ENCODE data around the gene CEP68.
"Not testable (repeated sequence)": the region's sequence is repeated elsewhere in the genome, so short reads cannot be mapped to it uniquely, and the experiment has no call there.

Gene CEP68

DNA sequence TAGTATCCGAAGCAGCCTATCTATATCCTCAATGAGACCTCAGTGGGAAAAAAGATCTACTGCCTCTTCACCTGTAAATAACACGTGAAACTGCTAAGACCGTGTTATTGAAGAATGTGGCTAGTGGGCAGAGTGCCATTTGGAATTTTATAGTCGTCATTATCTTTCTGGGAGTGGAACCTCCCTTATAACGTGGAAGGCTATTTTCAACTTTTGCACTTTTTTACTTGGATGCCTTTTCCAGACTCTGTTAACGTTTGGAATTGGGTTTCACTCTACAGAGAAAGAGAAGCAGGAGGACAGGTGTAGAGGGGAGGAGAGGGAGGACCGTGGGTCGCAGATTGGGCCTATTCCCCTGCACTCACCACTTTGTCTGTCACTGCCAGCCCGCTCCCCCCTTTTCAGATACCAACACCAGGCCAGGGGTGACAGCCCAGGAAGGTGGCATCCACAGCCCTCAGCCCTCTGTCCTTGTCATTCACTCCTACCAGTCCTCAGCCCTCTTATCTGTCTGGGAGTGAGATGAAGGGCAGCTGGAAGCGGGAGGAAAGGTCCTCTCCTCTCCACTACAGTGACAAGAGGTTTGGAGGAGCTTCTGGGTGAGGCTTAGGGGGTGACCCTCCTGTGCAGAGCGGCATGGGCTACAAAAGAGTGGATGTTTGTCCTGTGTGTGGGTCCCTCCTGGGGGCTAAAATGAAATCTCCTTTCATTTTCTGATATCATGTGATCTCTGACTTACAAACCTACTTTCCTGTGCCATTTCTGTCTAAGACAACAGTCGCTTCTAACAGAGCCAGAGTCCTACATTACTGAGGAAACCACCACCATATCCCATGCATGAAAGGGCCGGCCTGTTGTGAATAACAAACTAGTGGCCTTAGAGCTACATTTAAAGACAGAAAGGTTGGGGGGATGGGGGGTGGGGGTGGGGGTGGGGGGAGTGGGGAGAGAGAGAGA lies 23.9 kb upstream of the CEP68 start:
- DNase-seq, result no peak

- DNase-seq, result no peak
Observed at GRCh38 chr2:65033178-65033577, 23.0 kb upstream of the CEP68 start.

GRCh38 chr2:65033667-65034066 lies 22.5 kb upstream of the CEP68 start:
- DNase-seq, result not testable (repeated sequence)

DNA sequence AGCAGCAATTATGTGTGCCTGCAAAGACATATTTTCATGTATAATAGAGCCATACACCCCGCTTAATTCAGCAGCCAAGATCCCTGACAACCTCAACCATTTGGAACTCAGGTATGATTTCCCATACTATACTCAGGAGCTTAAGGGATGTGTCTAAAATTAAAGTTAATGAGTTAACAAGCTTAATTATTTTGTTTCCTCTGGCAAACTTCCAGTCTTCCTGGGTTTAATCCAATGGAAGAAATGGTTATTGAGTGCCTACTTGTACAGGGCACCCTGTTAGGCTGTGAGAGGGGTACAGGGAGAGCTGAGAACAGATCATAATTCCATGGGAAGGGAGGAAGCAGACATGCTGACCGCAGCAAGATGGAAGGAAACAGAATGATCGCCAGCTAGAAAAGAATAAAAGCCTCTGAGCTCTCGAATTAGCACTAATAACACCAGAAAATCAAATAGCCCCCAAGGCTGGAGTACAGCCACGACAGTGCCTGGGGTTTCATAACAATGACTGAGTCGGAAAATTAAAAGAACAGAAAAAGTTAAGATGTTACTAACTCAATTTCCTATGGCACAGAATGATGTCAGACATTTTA lies 20.8 kb upstream of the CEP68 start:
- no peak for DNase-seq

- DNase-seq, result no peak
Observed at GRCh38 chr2:65037178-65037577, 19.0 kb upstream of the CEP68 start.

GRCh38 chr2:65039640-65040039 lies 16.6 kb upstream of the CEP68 start:
- DNase-seq, result no peak

GRCh38 chr2:65040400-65041261 lies 15.6 kb upstream of the CEP68 start:
- DNase-seq, result peak; percentile 45

DNA sequence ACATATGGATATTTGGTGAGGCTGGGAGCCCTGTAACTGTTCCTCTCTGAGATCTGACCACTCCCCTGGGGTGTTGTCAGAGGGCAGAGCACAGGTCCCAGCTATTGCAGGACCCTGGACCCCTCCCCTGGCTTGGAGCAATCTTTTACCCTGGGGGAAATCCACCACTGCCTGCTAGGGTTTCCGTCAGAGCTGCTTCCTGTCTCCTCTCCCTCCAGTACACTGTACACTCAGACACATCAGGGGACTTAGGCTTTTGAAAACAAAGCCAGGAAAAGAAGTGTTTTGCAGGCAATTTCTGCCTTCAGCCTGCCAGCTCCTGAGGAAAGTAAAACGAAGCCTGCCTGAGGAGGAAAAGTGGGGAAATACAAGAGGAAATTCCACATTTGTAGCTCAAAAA lies 13.2 kb upstream of the CEP68 start:
- DNase-seq, result no peak

DNA sequence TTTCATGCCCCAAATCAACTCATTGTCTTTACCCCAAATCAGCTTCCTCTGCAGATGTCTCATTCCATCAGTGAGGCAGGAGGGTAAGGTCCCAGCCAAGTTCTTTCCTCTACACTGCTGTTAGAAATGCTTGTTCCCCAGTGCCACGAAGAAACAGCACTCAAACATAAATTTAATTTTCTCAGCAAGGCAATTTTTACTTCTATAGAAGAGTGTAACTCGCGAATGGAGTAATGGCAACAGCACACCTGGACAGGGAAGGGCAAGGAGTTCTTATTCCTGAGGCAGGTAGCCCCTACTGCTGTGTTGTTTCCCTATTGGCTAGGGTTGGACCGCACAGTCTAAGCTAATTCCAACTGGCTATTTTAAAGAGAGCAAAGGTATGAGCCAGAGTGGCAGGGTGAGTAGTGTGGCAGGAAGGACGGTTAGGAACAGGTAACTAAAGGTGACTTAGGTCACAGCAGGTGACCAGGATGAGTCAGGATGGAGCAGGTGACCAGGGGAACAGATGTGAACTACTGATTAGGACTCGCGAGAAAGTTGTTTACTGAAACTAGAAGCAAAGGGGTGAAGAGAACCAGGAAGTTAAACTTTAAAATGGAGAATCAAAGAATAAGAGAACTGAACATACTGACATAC lies 12.0 kb upstream of the CEP68 start:
- no peak for DNase-seq

- DNase-seq, result no peak
Observed at GRCh38 chr2:65045651-65046050, 10.6 kb upstream of the CEP68 start.

- DNase-seq, result no peak
Observed at GRCh38 chr2:65046633-65047407, 9.4 kb upstream of the CEP68 start.

- peak; percentile 78 for DNase-seq
Observed at GRCh38 chr2:65049010-65049639, 7.1 kb upstream of the CEP68 start.

GRCh38 chr2:65050931-65051330 lies 5.3 kb upstream of the CEP68 start:
- no peak for DNase-seq

DNA sequence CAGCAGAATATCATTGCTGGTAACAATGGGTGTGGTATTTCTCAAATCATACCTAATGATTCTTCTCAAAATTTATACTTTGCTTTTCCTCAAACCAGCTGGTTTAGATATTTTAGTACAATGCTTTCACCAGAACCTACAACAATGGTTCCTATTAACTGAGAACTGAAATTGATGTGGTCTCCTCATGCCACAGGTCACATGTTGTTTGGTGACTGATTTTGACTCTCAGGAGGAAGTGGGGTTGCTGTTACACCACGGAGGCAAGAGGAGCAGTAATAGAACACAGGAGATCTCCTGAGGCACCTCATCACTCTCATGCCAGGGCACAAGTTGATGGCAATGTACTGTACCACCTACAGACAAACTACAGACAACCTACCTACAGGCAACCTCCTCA lies 3.0 kb upstream of the CEP68 start:
- no peak for DNase-seq

- DNase-seq, result no peak
Observed at GRCh38 chr2:65054749-65055421, 1.3 kb upstream of the CEP68 start.

DNA sequence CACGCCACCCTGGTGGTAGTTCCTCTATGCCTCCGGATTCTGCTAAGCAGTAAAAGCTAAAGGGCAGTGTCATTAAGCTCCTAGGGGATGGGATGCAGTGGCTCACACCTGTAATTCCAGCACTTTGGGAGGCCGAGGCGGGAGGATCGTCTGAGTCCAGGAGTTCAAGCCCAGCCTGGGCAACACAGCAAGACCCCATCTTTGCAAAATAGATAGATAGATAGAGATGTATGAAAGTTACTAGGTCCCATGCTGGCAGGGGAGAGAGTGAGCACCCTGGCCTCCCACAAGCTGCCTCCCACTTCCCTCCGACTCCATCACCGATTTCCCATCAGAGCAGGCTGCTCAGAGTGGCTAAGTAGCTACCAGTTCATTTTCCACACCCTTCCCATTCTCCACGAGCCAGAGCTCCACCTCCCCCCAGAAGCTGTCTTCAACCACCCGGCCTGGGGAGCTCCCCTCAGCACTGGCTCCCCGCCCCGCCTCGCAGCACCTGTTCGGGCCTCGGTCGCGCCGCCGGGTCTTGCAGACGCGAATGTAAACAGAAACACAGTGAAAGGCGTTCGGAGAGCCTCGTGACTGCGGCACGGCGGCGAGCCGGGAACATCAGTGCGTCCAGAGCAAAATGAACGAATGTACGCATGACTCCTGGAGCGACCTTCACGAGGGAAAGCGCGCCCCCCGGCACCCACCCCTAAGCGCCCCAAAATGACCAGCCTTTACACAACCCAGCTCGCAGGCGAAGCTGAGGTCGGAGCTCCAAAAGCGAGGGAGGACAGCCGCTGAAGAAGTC lies 598 bp upstream of the CEP68 start:
- DNase-seq, result peak; percentile 16

- no peak for DNase-seq
Observed at GRCh38 chr2:65057054-65057375, 799 bp downstream of the CEP68 start.

- peak; percentile 50 for DNase-seq
Observed at GRCh38 chr2:65057391-65058052, 1.3 kb downstream of the CEP68 start.

- no peak for DNase-seq
Observed at GRCh38 chr2:65059071-65059470, 2.9 kb downstream of the CEP68 start.

All from NCI-H2107 (cell line).